B cell (primary cell): ENCODE measurements around the gene FTO.

Experiments used
- EZH2 ChIP-seq: IDR thresholded peaks from 2 replicates; pipeline ENCODE4 v1.6.1; 2012; ENCODE audit warnings: borderline replicate concordance, low read depth, mild to moderate bottlenecking, moderate library complexity, low read length; ENCODE audit not compliant: insufficient read depth, poor library complexity, severe bottlenecking
- TF ChIP-seq, protein P1 (sequence below): fragments of 200-600 bp; IDR thresholded peaks from one replicate; pipeline ENCODE4 v1.8.0; 2022; ENCODE audit warnings: antibody characterized with exemption, mild to moderate bottlenecking

DNA sequence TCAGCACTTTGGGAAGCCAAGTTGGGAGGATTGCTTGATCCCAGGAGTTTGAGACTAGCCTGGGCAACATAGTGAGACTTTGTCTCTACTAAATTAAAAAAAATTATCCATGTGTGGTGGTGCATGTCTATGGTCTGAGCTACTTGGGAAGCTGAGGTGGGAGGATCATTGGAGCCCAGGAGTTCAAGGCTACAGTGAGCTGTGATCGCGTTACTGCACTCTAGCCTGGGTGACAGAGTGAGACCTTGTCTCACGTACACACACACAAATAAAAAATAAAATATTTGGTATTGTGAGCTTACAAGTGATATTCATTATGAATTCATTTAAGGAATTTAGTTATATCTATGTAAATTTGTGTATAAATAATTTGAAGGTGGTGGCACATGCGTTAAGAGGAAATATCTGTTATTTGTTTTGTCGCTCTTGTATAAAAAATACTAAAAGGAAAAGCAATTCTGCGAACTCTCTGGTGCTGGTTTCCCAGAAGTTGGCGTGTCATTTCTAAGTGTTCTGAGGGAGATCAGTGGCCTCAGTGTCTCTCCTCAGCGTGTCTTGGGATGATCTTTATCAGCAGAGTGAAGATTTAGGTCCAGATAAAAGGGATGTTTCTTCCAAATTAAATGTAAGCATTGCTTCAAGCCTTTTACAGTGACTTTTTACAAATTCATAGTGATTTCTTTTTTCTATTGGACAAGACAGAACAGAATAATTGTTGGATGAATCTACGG lies 187.6 kb downstream of the FTO start:
- TF ChIP-seq, protein P1, sequence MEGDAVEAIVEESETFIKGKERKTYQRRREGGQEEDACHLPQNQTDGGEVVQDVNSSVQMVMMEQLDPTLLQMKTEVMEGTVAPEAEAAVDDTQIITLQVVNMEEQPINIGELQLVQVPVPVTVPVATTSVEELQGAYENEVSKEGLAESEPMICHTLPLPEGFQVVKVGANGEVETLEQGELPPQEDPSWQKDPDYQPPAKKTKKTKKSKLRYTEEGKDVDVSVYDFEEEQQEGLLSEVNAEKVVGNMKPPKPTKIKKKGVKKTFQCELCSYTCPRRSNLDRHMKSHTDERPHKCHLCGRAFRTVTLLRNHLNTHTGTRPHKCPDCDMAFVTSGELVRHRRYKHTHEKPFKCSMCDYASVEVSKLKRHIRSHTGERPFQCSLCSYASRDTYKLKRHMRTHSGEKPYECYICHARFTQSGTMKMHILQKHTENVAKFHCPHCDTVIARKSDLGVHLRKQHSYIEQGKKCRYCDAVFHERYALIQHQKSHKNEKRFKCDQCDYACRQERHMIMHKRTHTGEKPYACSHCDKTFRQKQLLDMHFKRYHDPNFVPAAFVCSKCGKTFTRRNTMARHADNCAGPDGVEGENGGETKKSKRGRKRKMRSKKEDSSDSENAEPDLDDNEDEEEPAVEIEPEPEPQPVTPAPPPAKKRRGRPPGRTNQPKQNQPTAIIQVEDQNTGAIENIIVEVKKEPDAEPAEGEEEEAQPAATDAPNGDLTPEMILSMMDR, result no peak
- TF ChIP-seq EZH2, result no peak
